ENCODE data around the gene AGBL4.

DNA sequence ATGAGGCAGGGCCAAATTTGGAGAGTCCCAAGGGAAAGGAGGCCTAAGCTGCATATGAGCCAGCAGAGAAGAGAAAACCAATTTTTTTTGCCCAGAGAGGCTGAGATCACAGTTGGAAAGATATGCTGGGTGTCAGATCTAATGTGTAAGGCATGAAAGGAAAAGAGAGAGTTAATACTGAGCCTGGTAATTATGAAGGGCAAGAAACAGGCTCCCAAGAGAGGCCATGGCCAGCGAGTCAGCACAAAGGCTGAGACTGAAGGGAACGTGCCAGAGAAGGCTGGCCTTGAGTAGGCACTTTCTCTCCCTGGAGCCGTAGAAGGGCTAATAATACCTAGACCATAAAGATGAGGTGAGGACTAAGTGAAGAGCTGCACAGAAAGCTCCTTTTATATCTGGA lies 1215.3 kb downstream of the AGBL4 start:
- TF ChIP-seq POLR2AphosphoS5 (IDR thresholded peaks at IDR 0.05) (no peak), CTCF (IDR thresholded peaks at IDR 0.05) (no peak)
